ENCODE data around the gene ATP6V0D1. TPM values are rescaled to one million over a fixed set of nuclear protein-coding genes. Genes with fewer than 3 reads are reported as not detected.

The ATP6V0D1 gene
- total and polyA plus RNA-seq, 2 experiments from 2014 or later: 20.6 to 68.7 TPM

- ATAC-seq: no peak
These were observed 89.3 kb downstream of the ATP6V0D1 start for GRCh38 chr16:67391424-67392300.

GRCh38 chr16:67390816-67391423, 90.0 kb downstream of the ATP6V0D1 start:
- H3K27me3 ChIP-seq (ENCODE audit: insufficient read depth): peaks cover 43% of the 10 kb centered on the region
- H3K36me3 ChIP-seq (ENCODE audit: insufficient read depth): no peaks in the 10 kb centered on the region
- ATAC-seq (no peak), DNase-seq (ENCODE audit: low spot score) (no peak)
- Mint-ChIP-seq H3K9me3 (no peaks in the 10 kb centered on the region), H3K27me3 (ENCODE audit: insufficient read depth, low read depth, poor library complexity) (peaks cover 53% of the 10 kb centered on the region), H3K4me3 (no peak overlapping the region), H3K36me3 (ENCODE audit: low read depth) (no peaks in the 10 kb centered on the region), H3K27ac (no peak overlapping the region), H3K4me1 (peaks cover 30% of the 10 kb centered on the region)
- no peak overlapping the region for H2AFZ ChIP-seq
- no peaks in the 10 kb centered on the region for H4K20me1 ChIP-seq (replicated peaks; ENCODE audit: insufficient read depth)
- H3K9me2 ChIP-seq (ENCODE audit: insufficient read depth): no peaks in the 10 kb centered on the region
- H3K4me1 ChIP-seq (ENCODE audit: insufficient read depth): peaks cover 34% of the 10 kb centered on the region
- H3K4me3 ChIP-seq: no peak overlapping the region
- no peak overlapping the region for H3K4me2 ChIP-seq
- 0 out of 2 replicates have a peak, but pooled peaks cover 8% of the 10 kb centered on the region for H3F3A ChIP-seq (replicated peaks; ENCODE audit: low read depth)
- H3K27ac ChIP-seq (ENCODE audit: low read depth): no peak overlapping the region
- no peaks in the 10 kb centered on the region for H3K79me2 ChIP-seq (replicated peaks; ENCODE audit: insufficient read depth)
- TF ChIP-seq STAT1 (IDR thresholded peaks at IDR 0.05; ENCODE audit: unreplicated experiment) (no peak), EZH2phosphoT487 (IDR thresholded peaks at IDR 0.05; ENCODE audit: unreplicated experiment) (no peak), JUNB (IDR thresholded peaks at IDR 0.05; ENCODE audit: unreplicated experiment) (no peak), ZNF114 (CRISPR knock-in tag; IDR thresholded peaks at IDR 0.05) (no peak), ZNF331 (CRISPR knock-in tag; IDR thresholded peaks at IDR 0.05; ENCODE audit: low read depth) (no peak), ETS1 (IDR thresholded peaks at IDR 0.05) (no peak), REST (IDR thresholded peaks at IDR 0.05; ENCODE audit: unreplicated experiment) (no peak)

More at GRCh38 chr16:67391424-67392300, 89.3 kb downstream of the ATP6V0D1 start:
- H3K36me3 Mint-ChIP-seq (ENCODE audit: low read depth): no peaks in the 10 kb centered on the region
- Histone ChIP-seq H3K4me1 (ENCODE audit: insufficient read depth) (peaks cover 42% of the 10 kb centered on the region), H4K20me1 (replicated peaks; ENCODE audit: insufficient read depth) (no peaks in the 10 kb centered on the region), H3K4me2 (no peak overlapping the region), H3K36me3 (ENCODE audit: insufficient read depth) (no peaks in the 10 kb centered on the region), H3K27me3 (ENCODE audit: insufficient read depth) (peaks cover 45% of the 10 kb centered on the region), H3F3A (replicated peaks; ENCODE audit: low read depth) (0 out of 2 replicates have a peak, but pooled peaks cover 10% of the 10 kb centered on the region), H2AFZ (no peak overlapping the region), H3K27ac (ENCODE audit: low read depth) (no peak overlapping the region), H3K79me2 (replicated peaks; ENCODE audit: insufficient read depth) (no peaks in the 10 kb centered on the region), H3K9me2 (ENCODE audit: insufficient read depth) (no peaks in the 10 kb centered on the region), H3K4me3 (no peak overlapping the region)
- H3K4me3 Mint-ChIP-seq: no peak overlapping the region
- DNase-seq (ENCODE audit: low spot score): no peak
- no peak for TF ChIP-seq ZNF114 (CRISPR knock-in tag; IDR thresholded peaks at IDR 0.05)
- no peak for TF ChIP-seq STAT1 (IDR thresholded peaks at IDR 0.05; ENCODE audit: unreplicated experiment)
- TF ChIP-seq CREB1 (CRISPR knock-in tag; IDR thresholded peaks at IDR 0.05; ENCODE audit: low read depth): no peak
- no peak for TF ChIP-seq JUNB (IDR thresholded peaks at IDR 0.05; ENCODE audit: unreplicated experiment)
- TF ChIP-seq ZNF331 (CRISPR knock-in tag; IDR thresholded peaks at IDR 0.05; ENCODE audit: low read depth): no peak
- TF ChIP-seq EZH2phosphoT487 (IDR thresholded peaks at IDR 0.05; ENCODE audit: unreplicated experiment): no peak
- no peak for TF ChIP-seq POLR2AphosphoS5 (IDR thresholded peaks at IDR 0.05; ENCODE audit: low read depth)
- TF ChIP-seq NANOG (IDR thresholded peaks at IDR 0.05; ENCODE audit: borderline replicate concordance): no peak
- TF ChIP-seq EZH2 (IDR thresholded peaks at IDR 0.05; ENCODE audit: low read depth, unreplicated experiment): no peak
- H3K9me3 Mint-ChIP-seq: no peaks in the 10 kb centered on the region
- no peak overlapping the region for H3K27ac Mint-ChIP-seq
- H3K4me1 Mint-ChIP-seq: peaks cover 26% of the 10 kb centered on the region
- peaks cover 57% of the 10 kb centered on the region for H3K27me3 Mint-ChIP-seq (ENCODE audit: insufficient read depth, low read depth, poor library complexity)
